Spleen (tissue), 13 donors: ENCODE measurements around the gene CCDC110. TPM values are rescaled to one million over a fixed set of nuclear protein-coding genes. Genes with fewer than 3 reads are reported as not detected.
A peak's percentile ranks its signal among the peaks of the same experiment; 100 is the strongest.

Experiments
- DNase-seq: peaks from one replicate; pipeline ENCODE4 v3.0.0-alpha.2; 2020
- H3K27ac ChIP-seq, 8 donors: fragments of 200-600 bp; sonication (generic) in 7 of 8; 1 replicate in 4 of 8; 2 replicates in 4 of 8; pipeline versions ENCODE4 v1.5.0 to v1.8.0; 2016 to 2021; ENCODE audit warnings: inconsistent platforms in 4 of 8, mild to moderate bottlenecking in 4 of 8, moderate library complexity in 1 of 8
- H3K27me3 ChIP-seq, 7 donors: fragments of 200-600 bp; sonication (generic) in 6 of 7; replicated peaks in 1 of 7; 1 replicate in 4 of 7; 2 replicates in 3 of 7; pipeline versions ENCODE4 v1.5.0 to v1.8.0; 2016 to 2021; ENCODE audit warnings: inconsistent platforms in 3 of 7, mild to moderate bottlenecking in 1 of 7
- H3K36me3 ChIP-seq, 6 donors: fragments of 200-600 bp; sonication (generic) in 5 of 6; 1 replicate in 4 of 6; 2 replicates in 2 of 6; pipeline versions ENCODE4 v1.5.0 to v1.8.0; 2016 to 2021; ENCODE audit warnings: inconsistent platforms in 2 of 6
- H3K4me1 ChIP-seq, 6 donors: fragments of 200-600 bp; sonication (generic) in 5 of 6; 1 replicate in 3 of 6; 2 replicates in 3 of 6; pipeline versions ENCODE4 v1.5.0 to v1.8.0; 2016 to 2021; ENCODE audit warnings: inconsistent platforms in 3 of 6
- H3K4me3 ChIP-seq, 8 donors: fragments of 200-600 bp; sonication (generic) in 7 of 8; 1 replicate in 4 of 8; 2 replicates in 4 of 8; pipeline versions ENCODE4 v1.5.0 to v1.8.0; 2016 to 2021; ENCODE audit warnings: inconsistent platforms in 4 of 8, mild to moderate bottlenecking in 4 of 8, moderate library complexity in 2 of 8
- H3K9me3 ChIP-seq, 8 donors: fragments of 200-600 bp; sonication (generic) in 7 of 8; 1 replicate in 4 of 8; 2 replicates in 4 of 8; pipeline versions ENCODE4 v1.5.0 to v1.8.0; 2016 to 2021; ENCODE audit warnings: inconsistent platforms in 4 of 8
- CTCF ChIP-seq, 11 experiments: fragments of 200-600 bp in 7 of 11; fragments of 450-650 bp in 4 of 11; sonication (generic) in 4 of 11; IDR thresholded peaks in 8 of 11; conservative IDR thresholded peaks in 3 of 11; 1 replicate in 7 of 11; 2 replicates in 4 of 11; pipeline versions ENCODE4 v1.4.0 to v1.8.0; 2016 to 2021; ENCODE audit warnings: antibody characterized with exemption in 11 of 11, inconsistent platforms in 4 of 11, mild to moderate bottlenecking in 1 of 11
- POLR2A ChIP-seq, 3 donors: fragments of 450-650 bp; IDR thresholded peaks; one replicate each; pipeline ENCODE4 v1.5.1; 2017; ENCODE audit warnings: antibody characterized with exemption in 3 of 3, mild to moderate bottlenecking in 1 of 3
- POLR2AphosphoS5 ChIP-seq, 3 donors: sonication (generic); formaldehyde crosslinking; IDR thresholded peaks; one replicate each; pipeline ENCODE4 v1.5.1; 2017; ENCODE audit warnings: antibody characterized with exemption in 3 of 3
- WGBS, 5 donors: extraction: QIAGEN DNeasy Blood & Tissue Kit in 3 of 5; methylation state at CpG; one replicate each; pipeline versions ENCODE4 v1.1.5 to v1.1.7; 2013 to 2018; 5-methylcytosine and 5-hydroxymethylcytosine counted together
- intact Hi-C: fragments of 100-400 bp; cut with DNase I; formaldehyde crosslinking; loops from one replicate; pipeline ENCODE4 v1.15.0; 2023; ENCODE audit warnings: low total_unique reads
- long read RNA-seq, 2 donors: transcript quantifications; one replicate each; lab custom pipeline, GENCODE V29; 2026
- polyA plus RNA-seq, 3 donors: library from polyadenylated mRNA; stranded (reverse); fragments of 200-250 nt; gene quantifications; one replicate each; pipeline ENCODE4 v1.2.1, GENCODE V29; 2013
- total RNA-seq, 7 donors: library from RNA; depleted of rRNA in 3 of 7; stranded (reverse); fragments of >200 nt in 3 of 7; fragmentation: NEBNext Ultra II Directional in 4 of 7; extraction: Animal tissue kit (Norgen Biotek cat#: 25700) in 4 of 7; gene quantifications; one replicate each; pipeline versions ENCODE4 v1.1.0 to v1.2.1, GENCODE V29; 2016 to 2021
- donor health status: healthy with polysubstance abuse.
- donor health status: DM: no; HTN: no; CAD: no; lungs with moderate emphysema.
- donor health status: DM: no; HTN: no; CAD: no.
- donor health status: Bipolar disorder and iron deficiency.
- donor health status: healthy.
- donor health status: DM: no; HTN: no; CAD: no.
- donor health status: DM: yes; HTN: yes; CAD: no.

CCDC110 gene
- total RNA-seq (1 to 10 TPM in 2 of 7 donors, under 1 TPM in 5; 0.60 to 4.7 (median 0.87) TPM), polyA plus RNA-seq (under 1 TPM; 0.20 to 0.26 (median 0.22) TPM)
- long read RNA-seq, donor 1, partial matches to known transcripts, result 0 of 1 reads
- long read RNA-seq, donor 1, other reads (novel, unspliced or antisense), result 0 of 1 reads
- long read RNA-seq, donor 2, result 0 reads

GRCh38 chr4:185471235-185472102 lies at the start of gene CCDC110:
Gene CCDC110 (minus strand): TSS chr4:185471733. CDS start chr4:185471683, 50 bp downstream.
- intact Hi-C loops, result loop anchor here (5.0 kb wide), 1 partner anchor 126 kb away; no protein-coding TSS in a partner anchor
- H3K27me3 ChIP-seq, result peaks cover 0 to 27% (median 0%) of the 10 kb centered on the region in 7 donors
- H3K9me3 ChIP-seq, result no peaks in the 10 kb centered on the region
- no peaks in the 10 kb centered on the region for H3K36me3 ChIP-seq
- peaks cover 5 to 24% (median 19%) of the 10 kb centered on the region in 6 donors for H3K4me1 ChIP-seq
- H3K4me3 ChIP-seq, result peak within 1 kb of the TSS; percentile 56 to 87 (median 76)
- 0 to 2% (median 1%) methylated on average over 25 to 93 of the region's 93 CpGs for WGBS, 5 donors
- peak within 1 kb of the TSS in 7 of 8 donors; percentile 59 to 82 (median 75) for H3K27ac ChIP-seq
- peak; percentile 19 to 87 (median 80) for TF ChIP-seq CTCF (IDR thresholded peaks at IDR 0.05 in 8 of 11, conservative IDR thresholded peaks at IDR 0.05 in 3 of 11)
- no peak for TF ChIP-seq POLR2A (IDR thresholded peaks at IDR 0.05)
- TF ChIP-seq POLR2AphosphoS5 (IDR thresholded peaks at IDR 0.05), result peak; percentile 65 to 83 (median 77)
- peak; percentile 96 for DNase-seq

GRCh38 chr4:185520119-185520518 lies 48.6 kb upstream of the CCDC110 start:
- DNase-seq, result no peak
- H3K9me3 ChIP-seq, result no peaks in the 10 kb centered on the region
- WGBS, 5 donors, result 66 to 80% (median 77%) methylated on average over 4 of the region's 4 CpGs
- peaks cover 0 to 8% (median 0%) of the 10 kb centered on the region in 6 donors for H3K4me1 ChIP-seq
- H3K27me3 ChIP-seq, result peaks cover 0 to 30% (median 0%) of the 10 kb centered on the region in 7 donors
- intact Hi-C loops, result no loop called here
- no peaks in the 10 kb centered on the region for H3K36me3 ChIP-seq
- peak overlapping the region in 1 of 8 donors; percentile 43 for H3K27ac ChIP-seq
- no peak overlapping the region for H3K4me3 ChIP-seq
- TF ChIP-seq CTCF (IDR thresholded peaks at IDR 0.05 in 8 of 11, conservative IDR thresholded peaks at IDR 0.05 in 3 of 11), result no peak
- no peak for TF ChIP-seq POLR2A (IDR thresholded peaks at IDR 0.05)

- H3K9me3 ChIP-seq, result no peaks in the 10 kb centered on the region
- H3K4me3 ChIP-seq, result no peak overlapping the region
- no peak for DNase-seq
- H3K36me3 ChIP-seq, result no peaks in the 10 kb centered on the region
- no peak overlapping the region for H3K27ac ChIP-seq
- peaks cover 0 to 19% (median 10%) of the 10 kb centered on the region in 6 donors for H3K4me1 ChIP-seq
- H3K27me3 ChIP-seq, result peaks cover 0 to 46% (median 0%) of the 10 kb centered on the region in 7 donors
- TF ChIP-seq POLR2AphosphoS5 (IDR thresholded peaks at IDR 0.05) (no peak), CTCF (IDR thresholded peaks at IDR 0.05 in 8 of 11, conservative IDR thresholded peaks at IDR 0.05 in 3 of 11) (no peak), POLR2A (IDR thresholded peaks at IDR 0.05) (no peak)
- intact Hi-C loops, result no loop called here
- 12 to 38% (median 16%) methylated on average over 1 of the region's 1 CpG for WGBS, 5 donors
Observed at GRCh38 chr4:185518494-185518893, 47.0 kb upstream of the CCDC110 start.

GRCh38 chr4:185518069-185518468 lies 46.5 kb upstream of the CCDC110 start:
- Histone ChIP-seq H3K9me3 (no peaks in the 10 kb centered on the region), H3K4me3 (no peak overlapping the region), H3K36me3 (no peaks in the 10 kb centered on the region), H3K27ac (no peak overlapping the region), H3K4me1 (peaks cover 0 to 23% (median 14%) of the 10 kb centered on the region in 6 donors), H3K27me3 (peaks cover 0 to 50% (median 0%) of the 10 kb centered on the region in 7 donors)
- TF ChIP-seq POLR2AphosphoS5 (IDR thresholded peaks at IDR 0.05) (no peak), POLR2A (IDR thresholded peaks at IDR 0.05) (no peak), CTCF (IDR thresholded peaks at IDR 0.05 in 8 of 11, conservative IDR thresholded peaks at IDR 0.05 in 3 of 11) (no peak)
- no peak for DNase-seq
- intact Hi-C loops, result no loop called here
